Hematopoietic multipotent progenitor cell treated with erythropoietin and hydrocortisone succinate and interleukin-3 and kit ligand, for 8 days (in vitro differentiated cells): ENCODE data around the gene IMMP2L.
A peak's percentile ranks its signal among the peaks of the same experiment; 100 is the strongest.

Experiments used
- DNase-seq: peaks from one replicate; pipeline ENCODE4 v3.0.0-alpha.2; 2015

The IMMP2L gene

DNA sequence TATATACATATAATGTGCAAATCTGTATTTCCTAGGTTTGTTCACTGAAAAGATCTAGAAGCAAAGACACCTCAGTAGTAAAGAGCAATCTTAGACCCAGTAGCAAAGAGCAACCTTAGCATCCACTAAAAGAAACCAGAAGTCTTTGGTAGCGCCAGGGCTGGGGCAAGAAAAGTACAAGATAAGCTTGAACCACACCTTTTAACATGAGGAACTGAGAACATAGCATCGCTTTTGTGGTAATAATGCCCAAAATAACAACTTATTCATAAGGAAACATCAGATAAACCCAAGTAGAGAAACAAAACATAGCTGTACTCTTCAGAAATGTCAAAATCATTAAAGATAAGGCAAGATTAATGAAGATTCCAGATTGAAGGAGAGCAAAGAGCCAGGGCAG lies 173.4 kb downstream of the IMMP2L start:
- DNase-seq = no peak

DNA sequence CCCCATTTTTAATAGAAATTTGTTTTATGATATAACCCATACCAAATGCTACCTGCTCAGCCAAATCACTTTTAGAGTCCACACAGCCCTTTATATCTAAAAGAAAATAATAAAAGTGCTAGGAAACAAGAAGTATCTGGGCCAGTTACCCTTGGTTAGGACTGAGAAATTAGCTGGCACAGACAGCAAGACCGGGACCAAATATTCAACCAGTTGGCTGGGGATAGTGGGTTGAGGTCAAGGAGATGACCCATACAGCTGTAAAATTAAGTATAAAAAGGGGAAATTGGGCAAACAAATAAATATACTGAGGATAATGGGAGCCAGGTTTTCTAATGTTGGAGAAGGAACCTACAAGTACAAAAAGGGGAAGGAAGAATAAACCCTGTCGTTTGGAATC lies 174.3 kb downstream of the IMMP2L start:
- no peak for DNase-seq

DNA sequence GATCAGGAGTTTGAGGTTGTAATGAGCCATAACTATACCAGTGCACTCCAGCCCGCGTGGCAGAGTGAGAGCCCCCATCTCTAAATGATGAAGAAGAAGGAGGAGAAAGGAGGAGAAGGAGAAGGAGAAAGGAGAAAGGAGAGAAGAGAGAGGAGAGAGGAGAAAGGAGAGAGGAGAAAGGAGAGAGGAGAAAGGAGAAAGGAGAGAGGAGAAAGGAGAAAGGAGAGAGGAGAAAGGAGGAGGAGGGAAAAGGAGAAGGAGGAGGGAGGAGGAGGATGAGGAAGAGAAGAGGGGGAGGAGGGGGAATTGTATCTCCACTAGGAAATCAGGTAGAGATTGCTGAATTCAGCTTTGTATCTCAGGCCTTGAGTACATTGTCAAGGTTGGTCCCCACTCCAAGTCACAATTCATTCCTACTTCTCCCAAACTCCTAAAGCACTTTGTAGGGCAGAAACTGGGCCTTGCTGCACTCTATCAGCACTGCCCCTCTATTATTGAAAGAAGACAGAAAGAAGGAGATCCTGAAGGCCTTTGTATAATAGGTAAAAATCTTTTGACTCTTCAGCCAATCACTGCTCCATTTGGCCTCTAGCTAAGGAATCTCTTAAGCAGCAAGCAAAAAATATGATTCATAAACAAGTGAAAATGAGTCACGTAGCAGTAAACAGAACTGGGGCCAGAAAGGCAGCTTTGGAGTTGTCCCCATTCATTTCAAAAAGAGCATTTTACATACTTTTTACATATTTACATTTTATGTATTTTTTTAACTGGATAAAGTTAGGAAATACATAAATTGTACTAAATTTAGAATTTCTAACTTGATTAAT lies 178.0 kb downstream of the IMMP2L start:
- no peak for DNase-seq

DNA sequence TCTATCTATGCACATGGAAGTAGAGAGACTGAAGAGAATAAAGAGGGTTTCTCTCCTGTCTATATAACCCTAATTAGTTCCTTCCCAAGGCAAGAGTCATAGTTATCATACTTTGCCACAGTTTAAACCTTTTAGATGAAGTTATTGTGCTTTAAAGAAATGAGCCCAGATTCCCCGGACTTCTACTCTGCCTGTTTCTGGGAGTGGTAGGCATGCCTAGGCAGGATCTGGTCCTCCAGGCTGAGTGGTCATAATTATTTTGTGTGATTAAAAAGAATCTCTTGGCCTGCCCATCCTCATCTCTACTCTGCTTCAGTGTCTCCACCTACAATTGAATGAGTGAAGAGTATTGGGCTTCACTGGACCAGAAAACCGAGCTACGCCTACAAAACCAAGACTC lies 179.2 kb downstream of the IMMP2L start:
- no peak for DNase-seq

DNA sequence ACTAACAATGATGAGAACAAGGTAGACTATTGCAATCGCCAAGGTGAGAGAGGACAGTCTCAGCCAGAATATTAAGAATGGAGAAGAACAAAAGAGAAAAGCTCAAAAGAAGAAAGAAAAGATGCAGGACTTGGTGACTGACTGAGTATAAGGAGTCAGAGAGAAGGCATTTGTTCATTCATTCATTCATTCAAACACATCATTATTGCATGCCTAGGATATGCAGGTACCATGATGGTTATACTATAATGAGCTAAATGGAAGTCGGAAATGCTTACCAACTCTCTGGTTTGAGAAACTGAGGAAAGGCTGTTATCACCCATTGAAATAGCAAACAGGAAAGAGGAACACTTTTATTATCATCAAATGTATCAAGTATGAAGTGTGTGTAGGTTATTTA lies 180.7 kb downstream of the IMMP2L start:
- DNase-seq = no peak

DNA sequence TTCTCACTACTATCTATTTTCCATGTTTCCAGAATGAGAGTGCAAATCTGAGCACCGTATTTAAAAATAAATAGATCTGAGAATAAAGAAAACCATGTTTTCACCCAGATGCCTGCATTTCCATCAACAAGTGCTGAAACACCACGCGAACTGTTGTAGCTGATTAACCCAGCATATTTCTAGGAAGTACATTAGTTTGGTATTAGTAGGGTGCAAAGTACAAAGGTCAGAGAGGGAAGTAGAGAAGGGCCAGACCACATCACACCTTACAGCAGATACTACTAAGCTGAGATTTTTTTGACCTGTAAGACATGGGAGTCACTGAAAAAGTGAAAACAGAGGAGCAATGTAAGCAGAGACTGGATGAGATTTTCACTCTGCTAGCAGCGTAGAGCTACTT lies 181.3 kb downstream of the IMMP2L start:
- DNase-seq = no peak

DNA sequence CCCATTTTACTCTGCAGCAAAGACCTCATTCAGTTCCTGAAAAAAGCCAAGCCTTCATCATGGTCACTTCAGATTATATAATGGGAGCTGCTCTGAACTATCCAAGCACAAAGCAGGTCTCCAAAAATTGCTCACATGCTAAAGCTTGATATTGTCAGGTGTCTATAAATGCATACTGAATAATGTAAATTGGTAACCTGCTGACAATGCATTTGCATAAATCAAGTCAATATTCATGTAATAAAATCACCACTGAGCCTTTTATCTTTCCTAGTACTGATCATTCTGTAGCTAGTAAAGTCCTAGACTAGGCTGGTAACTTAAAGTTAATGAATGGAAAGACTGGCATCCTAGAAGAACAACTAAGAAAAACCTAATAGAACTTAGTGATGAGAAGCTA lies 188.3 kb downstream of the IMMP2L start:
- no peak for DNase-seq

DNA sequence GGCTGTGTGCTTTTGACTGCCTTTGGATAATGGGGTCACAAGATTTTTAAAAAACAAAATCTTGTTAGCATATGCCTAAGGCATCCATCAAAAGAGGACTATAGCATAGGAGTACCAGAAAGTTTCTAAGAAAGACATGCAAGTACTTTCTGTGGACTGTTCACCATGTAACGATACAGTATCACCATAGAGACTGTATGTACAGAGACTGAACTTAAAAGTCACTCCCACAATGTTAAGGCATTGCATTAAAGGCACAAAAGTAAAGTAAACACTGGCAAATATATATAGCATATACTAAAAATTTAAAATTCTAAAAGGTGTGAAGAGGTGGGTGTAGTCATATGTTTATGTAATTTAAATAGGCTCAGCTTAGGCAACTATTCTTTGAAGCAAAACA lies 190.9 kb downstream of the IMMP2L start:
- DNase-seq = no peak

DNA sequence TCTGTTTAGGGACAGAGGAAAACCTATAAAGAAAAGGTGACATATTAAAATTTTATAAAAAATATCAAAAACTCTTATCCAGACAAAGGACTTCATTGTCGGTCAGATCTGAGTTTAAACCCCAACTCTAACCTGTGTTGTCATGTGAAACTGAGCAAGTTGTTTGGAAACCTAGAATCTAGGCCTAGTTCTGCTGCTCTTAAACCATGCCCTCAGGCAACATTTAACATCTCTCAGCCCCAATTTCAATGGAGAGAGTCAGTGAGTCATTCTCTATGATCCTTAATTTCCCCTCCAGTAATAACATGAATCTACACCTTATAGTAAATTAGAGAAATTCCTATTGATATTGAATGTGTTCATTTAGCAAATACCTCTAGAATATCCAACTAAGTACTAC lies 192.3 kb downstream of the IMMP2L start:
- no peak for DNase-seq

DNA sequence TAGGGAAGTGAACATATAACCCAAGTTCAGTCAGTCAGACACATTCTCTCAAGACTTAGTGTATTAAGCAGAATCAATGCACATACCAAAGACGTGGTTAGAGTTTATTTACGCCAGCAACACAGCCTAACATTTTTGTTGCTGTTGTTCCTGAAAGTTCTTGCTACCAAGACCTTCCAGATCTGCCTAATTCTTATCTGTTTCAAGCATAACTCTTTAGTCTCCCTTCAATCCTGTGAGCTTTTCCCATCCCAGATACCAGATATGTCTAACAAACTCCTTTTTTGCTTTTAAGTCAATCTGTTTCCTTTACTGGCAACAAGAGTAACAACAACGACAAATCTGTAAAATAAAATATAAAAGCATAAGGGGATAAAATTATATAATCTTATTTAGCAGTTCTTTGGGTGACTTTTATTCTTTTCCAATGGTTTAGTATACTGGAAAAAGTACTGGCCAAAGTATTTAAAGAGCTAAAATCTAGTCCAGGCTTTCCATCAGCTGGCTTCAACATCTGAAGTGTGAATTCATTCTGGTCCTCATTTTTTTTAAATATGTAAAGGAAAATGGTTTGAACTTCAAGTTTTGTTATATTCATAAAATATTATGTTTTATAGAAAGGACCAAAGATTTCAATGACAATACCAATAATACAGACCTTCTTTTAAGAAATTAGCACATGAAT lies 193.8 kb downstream of the IMMP2L start:
- no peak for DNase-seq

DNA sequence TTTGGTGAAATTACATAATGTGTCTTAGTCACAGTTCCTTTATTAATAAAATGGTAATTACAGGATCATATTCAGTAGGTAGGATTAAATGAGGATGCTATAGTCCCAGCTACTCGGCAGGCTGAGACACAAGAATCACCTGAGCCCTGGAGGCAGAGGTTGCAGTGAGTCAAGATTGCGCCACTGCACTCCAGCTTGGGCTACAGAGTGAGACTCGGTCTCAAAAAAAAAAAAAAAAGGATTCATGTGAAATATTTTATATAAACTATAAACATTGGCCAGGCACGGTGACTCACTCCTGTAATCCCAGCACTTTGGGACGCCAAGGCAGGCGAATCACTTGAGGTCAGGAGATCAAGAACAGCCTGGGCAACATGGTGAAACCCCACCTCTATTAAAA lies 197.9 kb downstream of the IMMP2L start:
- DNase-seq = no peak

DNA sequence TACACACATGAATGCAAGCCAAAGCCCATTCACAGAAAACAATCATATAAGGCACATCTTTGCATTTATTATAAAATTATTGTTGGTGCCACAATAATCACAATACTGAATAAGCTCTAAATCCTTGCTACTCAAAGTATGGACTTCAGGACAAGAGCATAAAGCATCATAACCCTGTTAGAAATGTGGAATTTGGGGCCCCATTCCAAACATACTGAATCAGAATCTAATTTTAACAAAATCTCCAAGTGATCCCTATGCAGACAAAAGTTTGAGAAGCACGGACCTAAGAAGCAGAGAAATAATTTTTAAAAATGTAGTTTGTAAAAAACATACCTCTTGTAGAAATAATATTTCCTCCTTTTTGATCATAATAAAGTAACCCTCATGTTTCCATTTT lies 199.2 kb downstream of the IMMP2L start:
- no peak for DNase-seq

DNA sequence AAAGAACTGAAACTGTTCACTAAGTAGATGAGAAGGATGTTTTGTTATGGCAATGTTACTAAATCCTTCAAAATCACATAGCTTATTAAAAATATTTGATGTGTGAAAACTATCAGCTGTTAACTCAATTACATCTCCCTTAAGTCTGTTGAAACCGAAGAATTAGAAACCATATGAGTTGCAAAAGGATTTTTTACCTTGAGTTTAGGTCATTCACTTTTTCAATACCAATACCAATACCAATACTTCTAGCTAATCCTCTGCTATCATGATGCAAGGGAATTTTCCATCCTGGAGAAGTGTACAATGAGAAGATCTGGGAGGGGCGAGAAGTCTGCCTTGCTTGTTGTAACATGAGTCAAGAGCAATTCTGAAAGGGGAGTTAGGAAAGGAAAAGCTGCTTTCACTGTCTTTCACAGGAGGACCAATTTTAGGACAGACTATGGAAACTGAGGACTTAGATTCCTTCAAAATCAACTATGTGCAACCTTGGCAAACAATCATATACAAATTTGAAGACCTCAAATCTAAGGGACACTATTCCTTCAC lies 199.7 kb downstream of the IMMP2L start:
- DNase-seq = no peak

DNA sequence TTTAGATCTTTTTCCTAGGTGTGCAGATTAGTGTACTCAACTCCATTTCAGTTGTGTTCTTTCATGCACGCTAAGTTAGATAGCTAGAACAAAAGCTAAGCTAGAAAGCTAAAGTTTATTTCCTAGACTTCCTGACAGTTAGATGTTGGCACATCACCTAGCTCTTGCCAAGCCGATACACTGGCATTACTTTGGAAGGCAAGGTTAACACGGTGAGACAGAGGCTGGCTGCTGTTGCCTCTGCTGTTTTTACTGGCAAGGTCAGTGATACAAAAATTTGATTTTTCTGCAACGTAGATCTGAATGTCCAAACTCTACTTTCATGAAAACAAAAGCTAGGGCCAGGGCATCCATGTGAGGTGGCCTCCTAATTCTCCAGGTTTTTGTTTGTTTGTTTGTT lies 203.4 kb downstream of the IMMP2L start:
- DNase-seq = no peak

DNA sequence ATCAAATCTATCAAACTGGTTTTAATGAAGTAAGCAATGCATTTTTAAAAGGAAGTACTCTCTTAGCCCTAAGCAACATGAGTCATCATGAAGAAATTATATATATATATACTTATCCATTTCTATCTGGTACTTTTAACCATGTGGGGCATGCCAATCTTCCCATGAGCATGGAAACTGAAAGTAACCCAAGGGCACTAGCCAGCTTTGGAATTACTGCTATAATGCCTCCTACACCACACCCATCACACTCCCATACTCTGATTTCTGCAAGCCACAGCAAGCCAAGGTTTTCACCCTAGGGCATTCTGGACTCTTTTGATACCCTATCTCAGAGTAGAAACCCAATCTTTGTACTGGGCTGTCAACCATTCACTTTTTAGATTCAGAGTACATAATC lies 204.6 kb downstream of the IMMP2L start:
- DNase-seq = no peak

DNA sequence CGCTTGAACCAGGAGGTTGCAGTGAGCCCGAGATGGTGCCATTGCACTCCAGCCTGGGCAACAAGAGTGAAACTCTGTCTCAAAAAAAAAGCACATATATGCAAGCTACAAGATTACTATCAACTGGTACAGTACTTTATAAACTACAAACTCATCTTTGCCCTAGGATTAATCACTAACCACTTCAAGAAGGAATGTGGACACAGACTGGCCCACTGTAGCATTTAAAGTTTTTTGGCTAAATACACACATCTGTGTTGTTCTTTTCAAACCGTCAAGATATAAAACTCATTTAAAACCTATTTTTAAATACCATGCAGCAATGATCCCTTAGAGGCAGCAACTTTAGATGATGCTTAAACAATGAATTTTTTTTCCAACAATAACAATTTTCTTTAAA lies 205.4 kb downstream of the IMMP2L start:
- DNase-seq = no peak

DNA sequence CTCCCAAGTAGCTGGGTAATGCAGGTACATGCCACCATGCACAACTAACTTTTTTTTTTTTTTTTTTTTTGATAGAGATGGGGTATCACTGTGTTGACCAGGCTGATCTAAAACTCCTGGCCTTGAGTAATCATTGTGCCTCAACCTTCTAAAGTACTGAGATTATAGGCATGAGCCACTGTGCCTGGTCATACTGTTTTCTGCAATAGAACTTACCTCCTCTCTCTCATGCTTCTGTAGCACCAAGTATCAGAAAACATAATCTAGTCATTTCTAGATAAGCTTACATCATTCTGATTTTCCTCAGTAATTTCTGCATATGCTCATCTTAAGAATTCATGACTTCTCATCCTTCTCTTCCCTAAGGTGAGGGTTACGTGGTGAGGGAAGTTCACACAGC lies 210.0 kb downstream of the IMMP2L start:
- no peak for DNase-seq

DNA sequence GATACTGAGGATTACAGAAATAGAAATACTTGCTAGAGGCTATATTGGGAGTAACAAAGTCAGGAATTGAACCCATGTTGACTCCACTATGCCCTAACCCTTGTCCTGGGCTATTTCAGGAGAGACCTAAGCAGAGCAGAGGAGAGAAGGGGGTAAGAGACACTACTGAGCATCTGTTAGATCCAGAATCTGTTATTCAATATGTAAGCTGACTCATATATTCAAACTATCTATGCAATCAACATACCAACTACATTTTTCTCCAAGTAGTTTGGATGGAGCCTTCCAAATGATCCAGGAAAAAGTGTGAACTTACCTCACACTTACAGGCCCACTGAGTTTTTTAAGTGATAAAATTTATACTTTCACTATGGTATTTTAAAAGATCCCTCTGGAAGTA lies 216.1 kb downstream of the IMMP2L start:
- no peak for DNase-seq

DNA sequence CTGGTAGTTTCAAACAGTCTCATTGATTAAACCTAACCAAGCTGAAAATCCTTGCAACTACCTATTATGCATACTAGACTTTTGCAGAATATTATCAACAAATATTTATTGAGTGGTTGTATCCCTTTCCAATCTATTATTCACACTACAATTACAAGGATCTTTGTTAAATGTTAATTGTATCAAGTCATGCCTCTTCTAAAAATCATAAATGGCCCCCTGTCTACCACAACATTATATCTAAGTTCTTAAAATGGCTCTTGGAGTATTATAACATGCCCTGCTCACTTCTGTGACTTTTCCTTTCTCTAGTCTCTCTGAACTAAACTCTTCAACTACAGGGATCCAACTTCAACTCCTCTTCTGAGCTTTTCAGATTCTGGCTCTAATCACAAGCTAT lies 219.3 kb downstream of the IMMP2L start:
- DNase-seq = no peak

DNA sequence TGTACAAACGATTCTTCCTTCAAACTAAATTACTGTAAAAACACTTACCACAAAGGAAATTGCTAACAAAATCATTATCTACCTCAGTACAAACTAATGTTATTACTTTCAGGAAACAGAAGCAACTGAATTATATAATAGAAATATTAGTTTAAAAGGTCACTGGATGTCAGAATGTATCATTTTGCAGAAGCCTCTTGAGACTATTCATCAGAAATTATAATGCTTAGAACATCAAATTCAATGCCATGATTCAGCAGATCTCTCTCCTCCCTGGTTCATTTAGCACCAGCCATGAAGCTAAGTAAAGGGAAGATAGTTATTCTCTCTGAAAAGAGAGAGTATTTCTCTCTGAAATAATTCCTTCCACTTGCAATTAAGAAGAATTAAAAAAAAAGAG lies 223.3 kb downstream of the IMMP2L start:
- no peak for DNase-seq

DNA sequence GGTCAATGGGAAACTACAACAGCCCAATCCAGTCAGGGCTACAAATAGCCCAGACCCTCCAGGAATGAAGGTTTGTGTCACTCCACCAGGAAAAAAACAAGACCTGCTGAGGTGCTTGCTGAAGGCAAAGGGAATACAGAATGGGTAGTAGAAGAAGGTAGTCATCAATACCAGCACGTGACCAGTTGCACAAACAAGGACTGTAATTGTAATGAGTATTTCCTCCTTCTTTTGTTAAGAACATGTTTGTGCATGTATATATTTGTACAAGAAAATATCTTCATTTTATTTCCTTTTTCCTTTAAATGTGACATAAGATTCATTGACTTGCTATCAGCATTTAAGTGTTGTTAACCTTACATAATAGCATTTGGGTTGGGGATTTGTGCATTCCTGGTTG lies 229.3 kb downstream of the IMMP2L start:
- no peak for DNase-seq

DNA sequence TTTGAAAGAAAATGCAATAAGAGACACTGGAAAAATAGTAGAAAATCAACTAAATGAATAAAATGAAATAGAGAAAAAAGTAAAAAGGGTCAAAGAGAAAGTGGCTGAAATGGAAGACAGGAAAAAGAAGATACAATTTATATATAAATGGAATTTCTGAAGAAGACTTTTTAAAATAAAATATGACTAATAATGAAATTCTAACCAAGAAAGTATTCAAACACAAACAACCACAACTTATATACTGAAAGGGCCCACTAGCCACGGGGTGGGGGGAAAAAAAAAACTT lies 232.1 kb downstream of the IMMP2L start:
- no peak for DNase-seq

DNA sequence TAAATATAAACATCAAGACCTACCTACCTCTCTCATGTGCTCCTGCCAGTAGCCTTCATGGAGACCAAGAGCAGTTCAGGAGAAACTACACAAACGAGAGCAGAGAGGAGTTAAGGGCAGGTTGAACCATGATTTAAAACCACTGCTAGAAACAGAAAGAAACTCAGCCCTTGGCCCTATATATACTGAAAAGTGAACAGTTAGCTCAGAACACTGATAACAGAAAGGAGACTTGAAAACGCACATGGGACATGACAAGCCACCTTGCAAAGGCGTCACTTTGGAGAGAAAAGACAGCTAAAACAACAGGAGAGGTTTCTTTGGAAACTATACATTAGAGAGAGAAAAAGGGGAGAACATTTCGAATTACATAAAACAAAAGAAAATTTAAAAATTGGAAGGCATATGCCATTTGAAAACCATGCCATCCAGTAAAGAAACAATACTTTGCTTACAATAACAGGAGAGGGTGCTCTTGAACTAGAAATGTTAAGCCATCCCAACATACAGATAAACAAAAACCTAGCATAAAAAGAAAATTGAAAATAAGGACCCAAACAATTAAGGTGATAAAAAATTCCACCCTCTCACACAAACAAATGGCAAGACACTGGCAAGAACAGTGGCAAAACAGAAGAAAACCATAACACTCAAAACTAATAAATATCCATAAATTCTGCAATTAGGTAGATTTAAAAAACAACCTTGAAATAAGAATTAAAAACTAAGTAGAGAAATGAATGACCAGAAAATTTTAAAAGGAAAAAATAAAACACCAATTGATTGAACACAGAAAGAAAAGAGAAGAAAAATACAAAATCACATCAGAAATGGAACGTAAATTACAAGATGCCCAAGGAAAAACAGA lies 232.7 kb downstream of the IMMP2L start:
- DNase-seq = peak; percentile 33

DNA sequence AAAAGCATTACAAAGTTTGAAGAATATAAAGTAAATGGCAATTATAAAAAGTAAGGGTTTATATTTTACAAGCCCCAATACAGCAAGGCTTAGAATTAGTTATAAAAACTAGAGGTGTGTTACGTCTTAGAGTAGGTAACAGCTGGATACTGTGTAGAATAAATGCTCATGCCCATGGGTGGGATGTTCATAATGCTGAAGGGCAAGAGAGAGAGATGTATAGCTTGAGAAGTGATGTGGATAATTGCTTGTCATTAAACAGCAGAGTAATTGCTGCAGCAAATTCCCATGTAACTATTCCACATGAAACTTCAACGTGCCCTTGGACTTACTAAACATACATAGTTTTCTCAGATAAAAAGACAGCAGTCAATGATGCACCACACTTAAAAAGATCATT lies 233.8 kb downstream of the IMMP2L start:
- no peak for DNase-seq
